ENCODE measurements around the gene NFIA. TPM values are rescaled to one million over a fixed set of nuclear protein-coding genes. Genes with fewer than 3 reads are reported as not detected.

Gene NFIA
- total and polyA plus RNA-seq, 9 of the 15 experiments (the other 6 are each of a cell fraction or from before 2014, with no cell fraction given): 5.3 to 24.9 (median 9.8) TPM

DNA sequence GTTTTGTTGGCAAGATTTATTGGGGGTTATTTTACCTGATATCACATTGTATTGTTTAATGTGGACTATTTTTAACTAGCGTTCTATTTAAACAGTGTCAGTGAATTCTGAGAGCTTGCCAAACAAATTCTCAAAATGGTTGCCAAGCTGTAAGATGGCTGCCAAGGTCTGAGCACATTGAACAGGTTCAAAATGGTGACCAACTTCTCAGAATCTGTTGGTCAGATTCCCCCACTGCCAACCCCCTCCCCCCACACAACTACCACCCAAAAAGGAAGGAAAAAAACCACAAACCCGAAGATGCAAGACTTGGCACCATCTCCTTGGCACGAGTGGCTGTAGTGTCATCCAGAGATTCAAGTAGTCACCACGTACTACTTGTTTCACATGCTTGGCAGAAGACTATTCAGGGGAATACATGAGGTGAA, 159.1 kb downstream of the NFIA start (continued):
- TF ChIP-seq BACH1 (tag; IDR thresholded peaks at IDR 0.05) (0 out of 2 replicates have a peak, but pooled peaks have one; percentile 35), ZFP30 (CRISPR knock-in tag; IDR thresholded peaks at IDR 0.05; ENCODE audit: borderline replicate concordance) (no peak), YY1 (IDR thresholded peaks at IDR 0.05; ENCODE audit: borderline replicate concordance in 1 of 3, control insufficient read depth in 1 of 3, extremely low read depth in 1 of 3, insufficient read depth in 3 of 3, insufficient read length in 1 of 3, insufficient replicate concordance in 2 of 3, low read depth in 1 of 3, low read length in 2 of 3) (peak; percentile 69 to 96 (median 78)), RFX1 (IDR thresholded peaks at IDR 0.05) (no peak), ETS2 (tag; IDR thresholded peaks at IDR 0.05; ENCODE audit: borderline replicate concordance, poor library complexity, severe bottlenecking) (no peak), TEAD4 (IDR thresholded peaks at IDR 0.05; ENCODE audit: low read length) (peak; percentile 81), TEAD4 (CRISPR knock-in tag; IDR thresholded peaks at IDR 0.05; ENCODE audit: borderline replicate concordance) (no peak)

DNA sequence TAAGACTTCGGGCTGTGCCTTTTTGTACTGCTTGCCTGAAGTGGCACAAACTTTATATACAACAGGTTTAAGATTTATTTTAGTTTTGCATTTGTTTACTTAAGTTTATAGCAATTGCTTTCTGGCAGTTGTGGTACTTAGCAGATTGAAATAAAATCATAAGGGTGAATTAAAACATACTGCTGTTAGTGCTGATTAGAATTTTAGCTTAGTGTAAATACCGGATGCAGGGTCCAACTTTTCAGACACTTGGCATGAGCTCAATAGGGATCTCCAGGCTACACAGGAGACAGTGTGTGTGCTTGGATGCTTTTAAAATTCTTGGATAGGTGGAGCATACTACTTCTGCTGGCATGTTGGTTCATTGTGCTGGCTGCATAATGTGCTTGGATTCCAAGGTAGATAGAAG, 159.6 kb downstream of the NFIA start:
- ATAC-seq: peak; percentile 19
- no peaks in the 10 kb centered on the region for H3K9me3 ChIP-seq (replicated peaks; ENCODE audit: control insufficient read depth, insufficient read depth, low read depth, low read length)
- ChIA-PET POLR2A (interaction anchor here (0.6 to 3.7 kb wide), 5 partner anchors 8 to 1887 kb away, joined by 3 to 13 read pairs (median 4); no protein-coding TSS in a partner anchor), CTCF (ENCODE audit: low intra/inter-chr PET ratio) (no interaction called here)
- peak overlapping the region; percentile 27; the same call in 2 of the 3 replicates for H3K27ac ChIP-seq (ENCODE audit: extremely low read depth, low read depth, low read length)
- TF ChIP-seq ZEB2 (IDR thresholded peaks at IDR 0.05) (no peak), ZNF79 (CRISPR knock-in tag; IDR thresholded peaks at IDR 0.05; ENCODE audit: low read depth) (no peak), ZNF124 (CRISPR knock-in tag; IDR thresholded peaks at IDR 0.05) (no peak), WHSC1 (IDR thresholded peaks at IDR 0.05; ENCODE audit: low read length) (no peak), TEAD2 (tag; IDR thresholded peaks at IDR 0.05) (no peak), ZNF75A (CRISPR knock-in tag; IDR thresholded peaks at IDR 0.05) (no peak), SIX5 (IDR thresholded peaks at IDR 0.05; ENCODE audit: borderline replicate concordance in 1 of 2, insufficient read depth in 1 of 2, low read depth in 1 of 2, low read length in 2 of 2) (no peak), DMBX1 (CRISPR knock-in tag; IDR thresholded peaks at IDR 0.05; ENCODE audit: borderline replicate concordance) (no peak), ARID2 (IDR thresholded peaks at IDR 0.05) (no peak), ZZZ3 (IDR thresholded peaks at IDR 0.05) (no peak), GATA2 (CRISPR knock-in tag; IDR thresholded peaks at IDR 0.05) (no peak)
- TF ChIP-seq, protein P1, sequence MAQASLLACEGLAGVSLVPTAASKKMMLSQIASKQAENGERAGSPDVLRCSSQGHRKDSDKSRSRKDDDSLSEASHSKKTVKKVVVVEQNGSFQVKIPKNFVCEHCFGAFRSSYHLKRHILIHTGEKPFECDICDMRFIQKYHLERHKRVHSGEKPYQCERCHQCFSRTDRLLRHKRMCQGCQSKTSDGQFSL (CRISPR knock-in tag; IDR thresholded peaks at IDR 0.05): no peak
- TF ChIP-seq, protein P1 (tag; IDR thresholded peaks at IDR 0.05): no peak
- no peak overlapping the region for H3K4me3 ChIP-seq
- no TSS peak for BruUV-seq (replicated peaks)
- H3K9ac ChIP-seq (ENCODE audit: insufficient read depth in 1 of 2, low read depth in 2 of 2, low read length in 2 of 2): no peak overlapping the region
- FAIRE-seq: no peak
- peaks cover 82% of the 10 kb centered on the region for H3K79me2 ChIP-seq (ENCODE audit: control insufficient read depth, insufficient read depth, low read length)
- WGBS (ENCODE audit: insufficient coverage, low coverage, missing lambda C conversion rate): 86% methylated on average over 2 of the region's 2 CpGs
- in situ Hi-C loops (cut with MboI): no loop called here
- H3K27me3 ChIP-seq (ENCODE audit: control insufficient read depth in 2 of 2, insufficient read depth in 2 of 2, low read length in 2 of 2): no peaks in the 10 kb centered on the region
- no peak for DNase-seq (ENCODE audit: extremely low read depth in 1 of 4, low spot score in 3 of 4)
- intact Hi-C loops (cut with micrococcal nuclease): no loop called here
- no peaks in the 10 kb centered on the region for H3K9me1 ChIP-seq (ENCODE audit: control insufficient read depth, insufficient read depth, low read length)
- no peaks in the 10 kb centered on the region for H4K20me1 ChIP-seq (replicated peaks; ENCODE audit: control insufficient read depth, insufficient read depth, low read length)
- no peaks in the 10 kb centered on the region for H3K36me3 ChIP-seq (ENCODE audit: control insufficient read depth, insufficient read depth, low read length)
- no peak overlapping the region for H3K4me2 ChIP-seq (ENCODE audit: insufficient read depth, low read length)
- no peak overlapping the region for H2AFZ ChIP-seq (ENCODE audit: low read depth, low read length)
- H3K4me1 ChIP-seq (replicated peaks in 1 of 2; ENCODE audit: control insufficient read depth in 2 of 2, insufficient read depth in 2 of 2, low read length in 2 of 2): peaks cover 0 to 25% of the 10 kb centered on the region in 2 experiments; a peak in 4 of 5 replicates
